H1 (cell line): ENCODE measurements around the gene AGTR1. TPM values are rescaled to one million over a fixed set of nuclear protein-coding genes. Genes with fewer than 3 reads are reported as not detected.

Experiments used
- CTCF ChIA-PET: fragments of 300-600 bp; sonication (Branson Sonifier 250); formaldehyde crosslinking; loops from one replicate; lab custom pipeline; 2021; ENCODE audit not compliant: partially characterized antibody; lab: Charles Lee
- POLR2A ChIA-PET: fragments of 300-600 bp; sonication (Branson Sonifier 250); formaldehyde crosslinking; loops from one replicate; lab custom pipeline; 2021; ENCODE audit warnings: inconsistent platforms; ENCODE audit not compliant: partially characterized antibody; lab: Charles Lee
- DNase-seq, 2 experiments: peaks; one replicate each; pipeline versions ENCODE4 v3.0.0 to v3.0.0-alpha.2; 2010 to 2022; ENCODE audit warnings: low spot score in 2 of 2, low read depth in 1 of 2, mixed read lengths in 1 of 2
- FAIRE-seq: peaks from 2 replicates; lab custom pipeline; 2011; peaks lifted over from hg19 to GRCh38; lab: Jason Lieb, UNC
- H2AFZ ChIP-seq: 2 replicates; pipeline ENCODE4 v1.8.1; 2012; ENCODE audit warnings: low read length, inconsistent platforms
- H2AK5ac ChIP-seq: 2 replicates; pipeline ENCODE4 v1.6.1; 2013; ENCODE audit warnings: low read depth, low read length
- H2BK120ac ChIP-seq: replicated peaks from 2 replicates; pipeline ENCODE3; 2013; ENCODE audit warnings: low read depth, low read length, inconsistent platforms
- H2BK12ac ChIP-seq: 2 replicates; pipeline ENCODE4 v1.6.1; 2013; ENCODE audit warnings: low read depth, low read length
- H2BK15ac ChIP-seq: 2 replicates; pipeline ENCODE4 v1.6.1; 2013; ENCODE audit warnings: low read length
- H2BK20ac ChIP-seq: 2 replicates; pipeline ENCODE4 v1.6.1; 2013; ENCODE audit warnings: low read length
- H2BK5ac ChIP-seq: 2 replicates; pipeline ENCODE4 v1.6.1; 2013; ENCODE audit warnings: low read depth, low read length
- H3K14ac ChIP-seq: 2 replicates; pipeline ENCODE4 v1.6.1; 2013; ENCODE audit warnings: inconsistent platforms; ENCODE audit not compliant: insufficient read length
- H3K18ac ChIP-seq: 2 replicates; pipeline ENCODE4 v1.6.1; 2013; ENCODE audit warnings: low read length; ENCODE audit errors: extremely low read depth
- H3K23ac ChIP-seq: 2 replicates; pipeline ENCODE4 v1.6.1; 2013; ENCODE audit warnings: inconsistent platforms; ENCODE audit not compliant: insufficient read length
- H3K23me2 ChIP-seq: 2 replicates; pipeline ENCODE4 v1.6.1; 2013; ENCODE audit warnings: low read depth, low read length
- H3K27ac ChIP-seq: 2 replicates; pipeline ENCODE4 v1.6.1; 2011; ENCODE audit warnings: low read depth, low read length, inconsistent platforms
- H3K27me3 ChIP-seq, 4 experiments: replicated peaks in 1 of 4; 1 replicate in 1 of 4; 2 replicates in 3 of 4; pipeline versions ENCODE4 v1.6.1 to v1.8.1; 2011 to 2013; ENCODE audit warnings: low read length in 3 of 4, mild to moderate bottlenecking in 3 of 4, inconsistent platforms in 2 of 4, mixed read lengths in 2 of 4, moderate library complexity in 1 of 4; ENCODE audit not compliant: control insufficient read depth in 3 of 4, insufficient read depth in 3 of 4; ENCODE audit errors: extremely low read depth in 1 of 4
- H3K36me3 ChIP-seq, 4 experiments: 2 replicates each; pipeline versions ENCODE4 v1.6.1 to v1.8.1; 2011 to 2013; ENCODE audit warnings: mild to moderate bottlenecking in 4 of 4, low read length in 3 of 4, moderate library complexity in 2 of 4, control low read depth in 1 of 4, inconsistent platforms in 1 of 4; ENCODE audit not compliant: insufficient read depth in 4 of 4, control insufficient read depth in 2 of 4
- H3K4ac ChIP-seq: replicated peaks from 2 replicates; pipeline ENCODE3; 2013; ENCODE audit warnings: low read length, low read depth, mixed read lengths, inconsistent platforms; ENCODE audit not compliant: insufficient read length
- H3K4me1 ChIP-seq, 4 experiments: replicated peaks in 1 of 4; 1 replicate in 1 of 4; 2 replicates in 3 of 4; pipeline versions ENCODE4 v1.6.1 to v1.8.1; 2011 to 2013; ENCODE audit warnings: low read length in 3 of 4, inconsistent platforms in 2 of 4, mixed read lengths in 1 of 4; ENCODE audit not compliant: insufficient read depth in 4 of 4, control insufficient read depth in 3 of 4
- H3K4me2 ChIP-seq, 2 experiments: 2 replicates each; pipeline versions ENCODE4 v1.6.1 to v1.8.1; 2011 to 2013; ENCODE audit warnings: low read depth in 2 of 2, low read length in 2 of 2, control low read depth in 1 of 2, inconsistent platforms in 1 of 2, mild to moderate bottlenecking in 1 of 2; ENCODE audit not compliant: insufficient read depth in 1 of 2
- H3K4me3 ChIP-seq, 4 experiments: fragments of 200-600, 300-600 bp in 1 of 4; sonication (generic), shearing (Covaris generic), sonication (Bioruptor Twin) in 1 of 4; 2 replicates each; pipeline versions ENCODE4 v1.5.1 to v1.8.1; 2011 to 2016; ENCODE audit warnings: low read length in 4 of 4, low read depth in 3 of 4, control low read depth in 2 of 4, inconsistent platforms in 2 of 4, mild to moderate bottlenecking in 2 of 4, mixed read lengths in 1 of 4, moderate library complexity in 1 of 4; ENCODE audit not compliant: insufficient read depth in 2 of 4; ENCODE audit errors: extremely low read depth in 1 of 4
- H3K56ac ChIP-seq: replicated peaks from 2 replicates; pipeline ENCODE3; 2013; ENCODE audit warnings: low read depth, mild to moderate bottlenecking, mixed read lengths, low read length, inconsistent platforms; ENCODE audit not compliant: insufficient read length
- H3K79me1 ChIP-seq: 2 replicates; pipeline ENCODE4 v1.6.1; 2013; ENCODE audit warnings: low read depth, low read length, control low read depth
- H3K79me2 ChIP-seq, 2 experiments: 2 replicates each; pipeline versions ENCODE4 v1.6.1 to v1.8.1; 2012 to 2013; ENCODE audit warnings: low read length in 2 of 2, mild to moderate bottlenecking in 2 of 2, inconsistent platforms in 1 of 2; ENCODE audit not compliant: insufficient read depth in 2 of 2, control insufficient read depth in 1 of 2
- H3K9ac ChIP-seq, 4 experiments: replicated peaks in 1 of 4; 1 replicate in 1 of 4; 2 replicates in 3 of 4; pipeline versions ENCODE4 v1.6.1 to v1.8.1; 2011 to 2013; ENCODE audit warnings: low read depth in 3 of 4, low read length in 3 of 4, control low read depth in 2 of 4, mild to moderate bottlenecking in 2 of 4, moderate library complexity in 2 of 4, inconsistent platforms in 1 of 4; ENCODE audit errors: extremely low read depth in 1 of 4
- H3K9me3 ChIP-seq, 2 experiments: 2 replicates each; pipeline versions ENCODE4 v1.6.1 to v1.8.1; 2012 to 2013; ENCODE audit warnings: mild to moderate bottlenecking in 2 of 2, moderate library complexity in 2 of 2, control low read depth in 1 of 2, inconsistent platforms in 1 of 2, low read depth in 1 of 2, low read length in 1 of 2, mixed read lengths in 1 of 2; ENCODE audit not compliant: insufficient read depth in 2 of 2
- H4K20me1 ChIP-seq, 2 experiments: replicated peaks in 1 of 2; 2 replicates each; pipeline versions ENCODE3 to v1.8.1; 2011 to 2013; ENCODE audit warnings: inconsistent platforms in 2 of 2, low read length in 2 of 2, mild to moderate bottlenecking in 1 of 2; ENCODE audit not compliant: insufficient read depth in 2 of 2, control insufficient read depth in 1 of 2
- H4K5ac ChIP-seq: 2 replicates; pipeline ENCODE4 v1.6.1; 2013; ENCODE audit warnings: low read length, low read depth, mixed read lengths, inconsistent platforms; ENCODE audit not compliant: insufficient read length
- H4K8ac ChIP-seq: 2 replicates; pipeline ENCODE4 v1.8.0; 2013; ENCODE audit warnings: mild to moderate bottlenecking, moderate library complexity, low read length, inconsistent platforms; ENCODE audit not compliant: insufficient read depth; ENCODE audit errors: extremely low read depth
- H4K91ac ChIP-seq: replicated peaks from 2 replicates; pipeline ENCODE3; 2013; ENCODE audit warnings: low read length, mixed read lengths, inconsistent platforms; ENCODE audit not compliant: insufficient read length
- WGBS, 2 experiments: shearing (Covaris generic) in 1 of 2; methylation state at CpG; one replicate each; pipeline versions ENCODE4 v1.1.6 to v1.1.7; 2013 to 2015; ENCODE audit warnings: low lambda C conversion rate in 2 of 2, mixed read lengths in 2 of 2, inconsistent platforms in 1 of 2, low coverage in 1 of 2, missing lambda C conversion rate in 1 of 2; ENCODE audit not compliant: insufficient replicate concordance in 2 of 2, insufficient coverage in 1 of 2, insufficient read length in 1 of 2; ENCODE audit errors: extremely low coverage in 1 of 2, missing lambda C conversion rate in 1 of 2; 5-methylcytosine and 5-hydroxymethylcytosine counted together
- polyA plus RNA-seq, 7 experiments: library from polyadenylated mRNA; depleted of rRNA in 3 of 7; stranded (reverse) in 5 of 7; unstranded in 2 of 7; fragments of >200 nt in 5 of 7; fragments of 200-250 nt in 2 of 7; gene quantifications; 1 replicate in 5 of 7; 2 replicates in 1 of 7; 4 replicates in 1 of 7; pipeline versions ENCODE4 v1.2.1 to v1.2.3, GENCODE V29; 2011 to 2013; ENCODE audit warnings: missing spikeins in 2 of 7, mixed read lengths in 2 of 7
- total RNA-seq: library from RNA; stranded (reverse); fragmentation: NEBNext Ultra II Directional; extraction: Animal tissue kit (Norgen Biotek cat#: 25700); gene quantifications from 2 replicates; pipeline ENCODE4 v1.2.1, GENCODE V29; 2021

The AGTR1 gene
- total and polyA plus RNA-seq, 2 of the 8 experiments (the other 6 are each of a cell fraction or from before 2014, with no cell fraction given) = 0.03 TPM; not detected in 1

GRCh38 chr3:148759430-148759829 lies 61.7 kb downstream of the AGTR1 start:
- Histone ChIP-seq H2BK15ac (no peak overlapping the region), H2BK20ac (no peak overlapping the region), H3K79me1 (no peaks in the 10 kb centered on the region), H3K4me2 (no peak overlapping the region), H3K14ac (no peak overlapping the region), H3K27me3 (no peaks in the 10 kb centered on the region), H2AFZ (no peak overlapping the region), H3K9ac (no peak overlapping the region), H4K91ac (no peak overlapping the region), H3K4me1 (no peaks in the 10 kb centered on the region), H3K79me2 (no peaks in the 10 kb centered on the region), H4K20me1 (no peaks in the 10 kb centered on the region), H3K4ac (no peak overlapping the region), H2BK5ac (no peak overlapping the region), H3K23me2 (no peaks in the 10 kb centered on the region), H3K56ac (no peak overlapping the region), H4K5ac (no peak overlapping the region), H2BK120ac (no peak overlapping the region), H3K23ac (no peak overlapping the region), H2AK5ac (no peak overlapping the region), H3K9me3 (no peaks in the 10 kb centered on the region), H3K36me3 (no peaks in the 10 kb centered on the region), H3K18ac (no peak overlapping the region), H4K8ac (no peak overlapping the region), H3K4me3 (no peak overlapping the region), H3K27ac (no peak overlapping the region), H2BK12ac (no peak overlapping the region)
- FAIRE-seq (no peak), DNase-seq (no peak)
- WGBS, 2 experiments = 87% methylated on average over 4 of the region's 4 CpGs; no CpG with 5 or more reads in 1 of the 2 experiments
- CTCF ChIA-PET = interaction anchor here (1.6 to 1.7 kb wide), 2 partner anchors 14 to 32 kb away, joined by 3 to 8 read pairs; no protein-coding TSS in a partner anchor
- POLR2A ChIA-PET = no interaction called here
